Astrocyte (in vitro differentiated cells and primary cell): ENCODE data around the gene OR1I1. TPM values are rescaled to one million over a fixed set of nuclear protein-coding genes. Genes with fewer than 3 reads are reported as not detected.

Source experiments
- DNase-seq: peaks from one replicate; pipeline ENCODE4 v3.0.0-alpha.2; 2010; ENCODE audit warnings: low read depth
- FAIRE-seq: peaks from 2 replicates; lab custom pipeline; 2011; peaks lifted over from hg19 to GRCh38; lab: Jason Lieb, UNC
- H2AFZ ChIP-seq: 2 replicates; pipeline ENCODE4 v1.6.0; 2012; ENCODE audit warnings: low read depth, low read length, inconsistent platforms
- H3K27ac ChIP-seq: 2 replicates; pipeline ENCODE4 v1.5.1; 2011; ENCODE audit warnings: low read depth, low read length, inconsistent platforms
- H3K27me3 ChIP-seq: 2 replicates; pipeline ENCODE4 v1.6.0; 2011; ENCODE audit warnings: low read length, inconsistent platforms; ENCODE audit not compliant: insufficient read depth
- H3K36me3 ChIP-seq: 2 replicates; pipeline ENCODE4 v1.5.1; 2011; ENCODE audit warnings: low read length, inconsistent platforms; ENCODE audit not compliant: insufficient read depth
- H3K4me1 ChIP-seq: 2 replicates; pipeline ENCODE4 v1.5.1; 2011; ENCODE audit warnings: low read length, inconsistent platforms; ENCODE audit not compliant: insufficient read depth
- H3K4me2 ChIP-seq: 2 replicates; pipeline ENCODE4 v1.6.0; 2012; ENCODE audit warnings: low read length, inconsistent platforms
- H3K4me3 ChIP-seq: 2 replicates; pipeline ENCODE4 v1.5.1; 2011; ENCODE audit warnings: low read depth, mild to moderate bottlenecking, low read length, inconsistent platforms; ENCODE audit not compliant: insufficient read depth
- H3K79me2 ChIP-seq: 2 replicates; pipeline ENCODE4 v1.6.0; 2012; ENCODE audit warnings: mild to moderate bottlenecking, low read length, inconsistent platforms; ENCODE audit not compliant: insufficient read depth
- H3K9ac ChIP-seq: 2 replicates; pipeline ENCODE4 v1.6.0; 2012; ENCODE audit warnings: mild to moderate bottlenecking, low read length, inconsistent platforms
- H3K9me3 ChIP-seq: 2 replicates; pipeline ENCODE4 v1.5.1; 2012; ENCODE audit warnings: low read depth, mild to moderate bottlenecking, low read length, inconsistent platforms; ENCODE audit not compliant: insufficient read depth
- H4K20me1 ChIP-seq: 2 replicates; pipeline ENCODE4 v1.6.0; 2012; ENCODE audit warnings: low read length, inconsistent platforms; ENCODE audit not compliant: insufficient read depth
- H3K27ac Mint-ChIP-seq: one replicate; pipeline ENCODE4 v1.8.0; 2021; ENCODE audit warnings: mild to moderate bottlenecking, mixed read lengths; ENCODE audit not compliant: unreplicated experiment
- H3K27me3 Mint-ChIP-seq: one replicate; pipeline ENCODE4 v1.8.0; 2021; ENCODE audit warnings: low read depth, mixed read lengths; ENCODE audit not compliant: unreplicated experiment
- H3K36me3 Mint-ChIP-seq: one replicate; pipeline ENCODE4 v1.8.0; 2021; ENCODE audit warnings: low read depth, mixed read lengths; ENCODE audit not compliant: unreplicated experiment
- H3K4me1 Mint-ChIP-seq: one replicate; pipeline ENCODE4 v1.8.0; 2021; ENCODE audit warnings: low read depth, mixed read lengths; ENCODE audit not compliant: unreplicated experiment
- H3K4me3 Mint-ChIP-seq: one replicate; pipeline ENCODE4 v1.8.0; 2021; ENCODE audit warnings: mild to moderate bottlenecking, moderate library complexity, mixed read lengths; ENCODE audit not compliant: unreplicated experiment
- H3K9me3 Mint-ChIP-seq: one replicate; pipeline ENCODE4 v1.8.0; 2021; ENCODE audit warnings: mild to moderate bottlenecking, mixed read lengths; ENCODE audit not compliant: unreplicated experiment
- CTCF ChIP-seq: IDR thresholded peaks from 2 replicates; pipeline ENCODE4 v1.5.1; 2011; ENCODE audit warnings: low read depth, mild to moderate bottlenecking, inconsistent platforms, low read length, moderate library complexity; ENCODE audit not compliant: insufficient read depth
- EZH2 ChIP-seq: IDR thresholded peaks from 2 replicates; pipeline ENCODE4 v1.6.1; 2012; ENCODE audit warnings: mild to moderate bottlenecking, low read length, inconsistent platforms; ENCODE audit not compliant: insufficient read depth
- total RNA-seq: library from RNA; stranded (reverse); gene quantifications from 2 replicates; pipeline ENCODE4 v1.2.1, GENCODE V29; 2021

The OR1I1 gene
- total RNA-seq, 1 donor from 2014 or later = not detected

DNA sequence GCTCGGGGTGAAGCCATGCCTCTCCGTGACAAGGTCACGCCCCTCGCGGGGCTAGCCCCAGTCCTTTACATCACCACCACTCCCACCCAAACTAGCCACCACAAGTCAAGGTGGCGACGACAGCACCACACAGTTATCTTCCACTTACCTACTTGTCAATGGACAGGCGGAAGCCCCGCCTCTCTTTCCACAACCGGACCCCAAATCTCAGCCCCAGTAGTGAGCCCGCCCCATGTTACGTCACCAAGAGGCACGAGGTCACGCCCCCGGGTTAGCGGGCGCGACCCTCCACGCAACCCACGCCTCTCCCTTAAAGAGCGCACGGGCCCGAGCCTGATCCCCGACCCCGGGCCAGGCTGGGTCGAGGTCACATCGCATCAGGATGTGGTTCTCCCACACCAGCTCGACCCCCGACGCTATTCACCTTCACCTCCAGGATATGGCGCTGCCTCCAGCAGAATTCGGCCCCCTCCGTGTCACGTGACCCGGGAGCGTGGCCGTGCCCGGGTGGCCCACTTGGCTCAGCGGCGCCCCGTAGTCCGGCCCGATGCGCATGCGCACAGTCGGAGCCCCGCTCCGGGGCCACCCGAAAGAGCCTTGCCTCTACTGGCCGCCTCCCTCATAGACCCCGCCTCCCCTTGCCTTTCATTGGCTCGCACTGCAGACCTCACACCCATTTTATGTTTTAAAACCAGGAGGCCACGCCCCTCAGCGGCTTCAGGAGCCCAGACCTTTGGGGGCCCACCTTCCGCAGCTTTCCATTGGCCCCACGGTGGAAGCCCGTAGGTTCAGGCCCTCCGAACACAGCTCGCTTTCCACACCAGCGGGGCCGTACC lies 43.4 kb downstream of the OR1I1 start:
- Histone ChIP-seq H3K9me3 (no peaks in the 10 kb centered on the region), H3K27ac (peak overlapping the region; percentile 76), H3K27me3 (no peaks in the 10 kb centered on the region), H3K36me3 (no peaks in the 10 kb centered on the region), H3K4me3 (peak overlapping the region; percentile 88), H3K4me2 (peak overlapping the region; percentile 98), H3K4me1 (peaks cover 15% of the 10 kb centered on the region), H4K20me1 (peaks cover 7% of the 10 kb centered on the region), H3K9ac (peak overlapping the region; percentile 88), H3K79me2 (peaks cover 20% of the 10 kb centered on the region), H2AFZ (peak overlapping the region; percentile 96)
- DNase-seq (peak; percentile 91), FAIRE-seq (no peak)
- H3K4me3 Mint-ChIP-seq = peak overlapping the region; percentile 98
- TF ChIP-seq CTCF (no peak), EZH2 (no peak)
- H3K27me3 Mint-ChIP-seq = peaks cover 2% of the 10 kb centered on the region
- peak overlapping the region; percentile 95 for H3K27ac Mint-ChIP-seq
- peaks cover 4% of the 10 kb centered on the region for H3K4me1 Mint-ChIP-seq
- H3K9me3 Mint-ChIP-seq = no peaks in the 10 kb centered on the region
- peaks cover 14% of the 10 kb centered on the region for H3K36me3 Mint-ChIP-seq

- Histone ChIP-seq H3K36me3 (no peaks in the 10 kb centered on the region), H2AFZ (peak overlapping the region; percentile 30), H3K4me2 (peak overlapping the region; percentile 98), H3K9ac (no peak overlapping the region), H3K4me1 (peaks cover 15% of the 10 kb centered on the region), H3K4me3 (peak overlapping the region; percentile 88), H3K27me3 (no peaks in the 10 kb centered on the region), H4K20me1 (peaks cover 7% of the 10 kb centered on the region), H3K79me2 (peaks cover 20% of the 10 kb centered on the region), H3K27ac (peak overlapping the region; percentile 6), H3K9me3 (no peaks in the 10 kb centered on the region)
- H3K4me1 Mint-ChIP-seq = peaks cover 4% of the 10 kb centered on the region
- H3K4me3 Mint-ChIP-seq = peak overlapping the region; percentile 62
- no peak for DNase-seq
- peak overlapping the region; percentile 95 for H3K27ac Mint-ChIP-seq
- peaks cover 2% of the 10 kb centered on the region for H3K27me3 Mint-ChIP-seq
- TF ChIP-seq CTCF (no peak), EZH2 (no peak)
- FAIRE-seq = no peak
- H3K9me3 Mint-ChIP-seq = no peaks in the 10 kb centered on the region
- H3K36me3 Mint-ChIP-seq = peaks cover 6% of the 10 kb centered on the region
Measured at GRCh38 chr19:15126131-15126910, 44.3 kb downstream of the OR1I1 start.
